ENCODE measurements around the gene BSDC1. TPM values are rescaled to one million over a fixed set of nuclear protein-coding genes. Genes with fewer than 3 reads are reported as not detected.

Gene BSDC1
- total and polyA plus RNA-seq, 9 donors = 54.9 to 107 (median 72.9) TPM

- no peaks in the 10 kb centered on the region for H3K9me3 ChIP-seq
- intact Hi-C loops (cut with DNase I) = loop anchor here in 1 of 4 donors (10.0 kb wide), 1 partner anchor 118 kb away; the partner anchor contains the start of gene FAM167B
- H3K27ac ChIP-seq = peak within 1 kb of the TSS; percentile 68 to 87
- peaks cover 8% of the 10 kb centered on the region for H3K4me1 ChIP-seq (ENCODE audit: insufficient read depth)
- TF ChIP-seq CTCF (IDR thresholded peaks at IDR 0.05) (no peak), EP300 (IDR thresholded peaks at IDR 0.05) (no peak), POLR2A (IDR thresholded peaks at IDR 0.05) (no peak)
- H3K36me3 ChIP-seq = no peaks in the 10 kb centered on the region
- 32 to 39% (median 38%) methylated on average over 17 of the region's 17 CpGs for WGBS, 3 donors
- DNase-seq = peak in 1 of 5 donors; percentile 50
- H3K27me3 ChIP-seq = no peaks in the 10 kb centered on the region
- H3K4me3 ChIP-seq = peak within 1 kb of the TSS; percentile 24
These were observed 31.5 kb downstream of the BSDC1 start, which contains the start of the genes FAM229A and TSSK3 for GRCh38 chr1:32362474-32363313. FAM229A (minus strand) TSS chr1:32362485; CDS start chr1:32362091, 394 bp downstream. TSSK3 (plus strand) TSS chr1:32362539; CDS start chr1:32362702, 163 bp downstream.

GRCh38 chr1:32361674-32362473 lies 32.4 kb downstream of the BSDC1 start:
- DNase-seq = peak; percentile 77 to 88 (median 83)
- H3K27me3 ChIP-seq = no peaks in the 10 kb centered on the region

DNA sequence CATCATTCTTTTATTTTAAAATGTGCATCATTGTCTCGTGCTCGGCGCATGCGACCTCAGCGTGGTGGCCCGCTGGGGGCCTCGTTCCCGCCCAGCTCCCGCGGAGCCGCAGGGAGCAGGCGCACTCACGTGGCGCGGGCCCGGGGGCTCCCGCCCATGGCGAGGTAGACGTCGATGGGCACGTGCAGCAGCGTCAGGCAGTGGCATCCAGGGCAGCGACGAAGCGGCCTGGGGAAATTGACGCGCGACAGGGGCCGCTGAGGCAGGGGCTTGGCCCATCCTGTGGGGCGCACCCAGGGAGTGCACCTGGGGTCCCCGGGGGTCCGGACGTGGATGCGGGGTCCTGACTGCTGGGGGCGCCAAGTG lies 33.0 kb downstream of the BSDC1 start:
- peak overlapping the region; percentile 24 for H3K4me3 ChIP-seq
- intact Hi-C loops (cut with DNase I) = loop anchor here in 1 of 4 donors (10.0 kb wide), 1 partner anchor 116 kb away; the partner anchor contains the start of gene FAM167B
- DNase-seq = peak in 4 of 5 donors; percentile 54 to 78 (median 70)
- no peaks in the 10 kb centered on the region for H3K9me3 ChIP-seq
- 35 to 64% (median 38%) methylated on average over 23 to 35 of the region's 35 CpGs for WGBS, 3 donors
- peaks cover 8% of the 10 kb centered on the region for H3K4me1 ChIP-seq (ENCODE audit: insufficient read depth)
- peak overlapping the region; percentile 68 to 87 for H3K27ac ChIP-seq
- no peak for TF ChIP-seq EP300 (IDR thresholded peaks at IDR 0.05)
- no peak for TF ChIP-seq POLR2A (IDR thresholded peaks at IDR 0.05)
- TF ChIP-seq CTCF (IDR thresholded peaks at IDR 0.05) = no peak
- H3K27me3 ChIP-seq = no peaks in the 10 kb centered on the region
- H3K36me3 ChIP-seq = no peaks in the 10 kb centered on the region

More at GRCh38 chr1:32361674-32362473, 32.4 kb downstream of the BSDC1 start:
- Histone ChIP-seq H3K36me3 (no peaks in the 10 kb centered on the region), H3K4me1 (ENCODE audit: insufficient read depth) (peaks cover 8% of the 10 kb centered on the region), H3K4me3 (peak overlapping the region; percentile 24), H3K9me3 (no peaks in the 10 kb centered on the region), H3K27ac (peak overlapping the region; percentile 68 to 87)
- intact Hi-C loops (cut with DNase I) = loop anchor here in 1 of 4 donors (10.0 kb wide), 1 partner anchor 117 kb away; the partner anchor contains the start of gene FAM167B
- TF ChIP-seq EP300 (IDR thresholded peaks at IDR 0.05) = no peak
- peak; percentile 46 to 84 (median 78) for TF ChIP-seq CTCF (IDR thresholded peaks at IDR 0.05)
- TF ChIP-seq POLR2A (IDR thresholded peaks at IDR 0.05) = no peak
- 1 to 4% (median 2%) methylated on average over 38 to 91 of the region's 91 CpGs for WGBS, 3 donors

- intact Hi-C loops (cut with DNase I) = no loop called here
- Histone ChIP-seq H3K27ac (no peak overlapping the region), H3K4me1 (ENCODE audit: insufficient read depth) (peaks cover 20% of the 10 kb centered on the region), H3K9me3 (no peaks in the 10 kb centered on the region), H3K27me3 (no peaks in the 10 kb centered on the region), H3K36me3 (no peaks in the 10 kb centered on the region), H3K4me3 (no peak overlapping the region)
- no peak for TF ChIP-seq EP300 (IDR thresholded peaks at IDR 0.05)
- no peak for TF ChIP-seq POLR2A (IDR thresholded peaks at IDR 0.05)
- no peak for TF ChIP-seq CTCF (IDR thresholded peaks at IDR 0.05)
- WGBS, 3 donors = 74 to 77% (median 76%) methylated on average over 3 of the region's 3 CpGs
- DNase-seq = no peak
These were observed 35.8 kb downstream of the BSDC1 start for GRCh38 chr1:32358435-32358834.

Measured in ovary (tissue), 9 donors.